Activated T-cell treated with anti-CD3 and anti-CD28 coated beads, Interleukin-2, amount 50 U/mL, for 24 hours (primary cell): ENCODE data around the gene WDR70.
"Not testable (repeated sequence)": the region's sequence is repeated elsewhere in the genome, so short reads cannot be mapped to it uniquely, and the experiment has no call there.

Experiments
- DNase-seq: peaks from one replicate; pipeline ENCODE4 v3.0.0-alpha.2; 2020
- H3K27ac Mint-ChIP-seq: 2 replicates; pipeline ENCODE4 v1.8.0; 2020; ENCODE audit warnings: mild to moderate bottlenecking, mixed read lengths
- H3K27me3 Mint-ChIP-seq: 2 replicates; pipeline ENCODE4 v1.8.0; 2020; ENCODE audit warnings: mixed read lengths
- H3K36me3 Mint-ChIP-seq: 2 replicates; pipeline ENCODE4 v1.8.0; 2020; ENCODE audit warnings: low read depth, mixed read lengths
- H3K4me1 Mint-ChIP-seq: 2 replicates; pipeline ENCODE4 v1.8.0; 2020; ENCODE audit warnings: low read depth, mixed read lengths
- H3K4me3 Mint-ChIP-seq: 2 replicates; pipeline ENCODE4 v1.8.0; 2020; ENCODE audit warnings: mild to moderate bottlenecking, moderate library complexity, mixed read lengths
- H3K9me3 Mint-ChIP-seq: 2 replicates; pipeline ENCODE4 v1.8.0; 2020; ENCODE audit warnings: mixed read lengths

The WDR70 gene

DNA sequence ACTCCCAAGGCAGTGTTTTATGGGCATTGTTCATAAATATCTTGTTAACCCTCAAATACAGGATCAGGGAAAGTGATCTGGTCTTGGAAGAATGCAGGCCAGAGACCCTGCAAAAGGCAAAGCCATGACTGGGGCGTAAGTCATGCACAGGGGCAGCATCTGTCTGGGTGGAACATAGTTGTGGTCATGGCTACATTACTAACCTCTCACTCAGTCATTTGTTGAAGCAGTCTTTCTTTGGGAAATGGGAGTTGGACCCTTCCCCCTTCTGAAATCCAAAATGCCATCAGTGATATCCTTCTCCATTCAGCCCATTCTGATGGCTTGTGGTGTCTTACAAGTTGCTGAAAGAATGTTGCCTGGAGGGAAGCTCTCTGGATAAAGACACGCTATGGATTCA, 392.6 kb downstream of the WDR70 start:
- H3K4me3 Mint-ChIP-seq: no peak overlapping the region
- H3K4me1 Mint-ChIP-seq: no peaks in the 10 kb centered on the region
- H3K9me3 Mint-ChIP-seq: peaks cover 15% of the 10 kb centered on the region
- DNase-seq: no peak
- H3K36me3 Mint-ChIP-seq: peaks cover 4% of the 10 kb centered on the region
- peaks cover 18% of the 10 kb centered on the region for H3K27me3 Mint-ChIP-seq
- H3K27ac Mint-ChIP-seq: no peak overlapping the region

GRCh38 chr5:37772255-37772654, 393.1 kb downstream of the WDR70 start:
- H3K27me3 Mint-ChIP-seq: peaks cover 18% of the 10 kb centered on the region
- H3K4me3 Mint-ChIP-seq: no peak overlapping the region
- no peaks in the 10 kb centered on the region for H3K4me1 Mint-ChIP-seq

DNA sequence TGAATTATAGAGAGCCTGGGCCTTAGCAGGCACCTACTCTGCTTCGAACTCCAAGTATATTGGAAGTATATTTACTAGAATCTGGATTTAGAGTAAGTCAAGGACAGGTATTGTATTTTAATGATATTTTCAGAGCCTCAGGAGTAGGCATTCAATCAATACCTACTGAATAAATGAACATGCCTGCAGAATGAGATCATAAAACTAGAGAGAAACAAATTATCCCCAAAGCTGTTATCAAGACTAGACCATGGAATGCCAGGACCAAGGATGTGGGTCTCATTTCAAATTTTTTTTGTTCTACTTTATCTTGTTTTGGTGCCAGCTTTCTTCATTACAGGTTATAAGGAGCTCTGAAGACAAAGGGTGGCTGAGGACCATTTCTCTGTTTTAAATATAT, 394.7 kb downstream of the WDR70 start:
- Mint-ChIP-seq H3K27ac (no peak overlapping the region), H3K36me3 (peaks cover 4% of the 10 kb centered on the region), H3K4me3 (no peak overlapping the region), H3K9me3 (peaks cover 15% of the 10 kb centered on the region), H3K27me3 (peaks cover 18% of the 10 kb centered on the region), H3K4me1 (no peaks in the 10 kb centered on the region)
- no peak for DNase-seq

More at GRCh38 chr5:37772255-37772654, 393.1 kb downstream of the WDR70 start:
- Mint-ChIP-seq H3K27ac (no peak overlapping the region), H3K36me3 (peaks cover 4% of the 10 kb centered on the region), H3K9me3 (peaks cover 15% of the 10 kb centered on the region)
- DNase-seq: no peak

GRCh38 chr5:37774912-37775483, 395.9 kb downstream of the WDR70 start:
- H3K4me3 Mint-ChIP-seq: no peak overlapping the region
- H3K27me3 Mint-ChIP-seq: peaks cover 11% of the 10 kb centered on the region
- peaks cover 4% of the 10 kb centered on the region for H3K36me3 Mint-ChIP-seq
- H3K4me1 Mint-ChIP-seq: no peaks in the 10 kb centered on the region
- peaks cover 15% of the 10 kb centered on the region for H3K9me3 Mint-ChIP-seq
- DNase-seq: no peak
- no peak overlapping the region for H3K27ac Mint-ChIP-seq

DNA sequence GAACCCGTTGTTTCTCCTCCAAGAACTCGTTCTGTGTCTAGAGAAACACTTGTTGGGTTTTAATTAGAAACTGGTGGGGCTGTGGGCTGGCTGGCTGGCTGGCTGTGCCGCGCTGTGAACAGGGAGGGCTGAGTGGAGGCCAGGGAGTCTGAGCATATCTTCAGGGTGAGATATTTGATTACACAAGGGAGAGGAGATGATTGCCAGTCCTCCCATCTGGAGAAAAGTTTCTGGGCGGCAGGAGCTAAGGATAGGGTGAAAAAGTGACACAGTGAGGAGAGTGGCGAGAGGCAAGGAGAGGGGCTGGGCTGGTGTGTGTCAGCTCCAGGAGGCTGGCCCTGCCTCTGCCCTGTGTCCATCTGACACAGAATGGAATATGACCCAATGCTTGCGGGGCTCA, 397.7 kb downstream of the WDR70 start:
- Mint-ChIP-seq H3K4me3 (no peak overlapping the region), H3K36me3 (peaks cover 4% of the 10 kb centered on the region), H3K4me1 (no peaks in the 10 kb centered on the region), H3K27me3 (peaks cover 2% of the 10 kb centered on the region), H3K27ac (no peak overlapping the region), H3K9me3 (peaks cover 15% of the 10 kb centered on the region)
- no peak for DNase-seq

- Mint-ChIP-seq H3K4me3 (no peak overlapping the region), H3K9me3 (peaks cover 15% of the 10 kb centered on the region), H3K27ac (no peak overlapping the region), H3K4me1 (no peaks in the 10 kb centered on the region), H3K27me3 (no peaks in the 10 kb centered on the region), H3K36me3 (peaks cover 4% of the 10 kb centered on the region)
- no peak for DNase-seq
These were observed 398.5 kb downstream of the WDR70 start for GRCh38 chr5:37777432-37778130.

DNA sequence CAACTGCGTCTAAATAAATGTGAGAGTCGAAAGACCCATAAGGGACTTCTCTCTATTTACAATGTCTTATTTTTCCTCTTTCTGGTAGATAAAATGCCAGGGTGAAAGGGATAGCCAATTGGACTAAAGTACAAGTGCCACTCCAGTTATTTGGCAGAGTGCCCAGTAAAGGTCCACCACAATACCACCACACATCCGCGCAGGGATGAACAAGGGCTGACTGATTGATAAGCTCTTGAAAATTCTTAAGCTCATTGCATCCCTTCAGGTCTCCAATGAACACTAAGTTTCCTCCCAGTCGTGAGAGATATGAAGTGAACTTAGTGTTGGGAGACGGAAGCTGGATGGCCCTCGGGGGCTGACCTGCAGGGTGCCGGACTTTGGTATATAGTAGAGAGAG, 402.3 kb downstream of the WDR70 start:
- not testable (repeated sequence) for DNase-seq, H3K4me3 Mint-ChIP-seq, H3K9me3 Mint-ChIP-seq, H3K4me1 Mint-ChIP-seq, H3K27me3 Mint-ChIP-seq, H3K36me3 Mint-ChIP-seq, H3K27ac Mint-ChIP-seq

GRCh38 chr5:37786416-37786815, 407.3 kb downstream of the WDR70 start:
- Mint-ChIP-seq H3K27ac (no peak overlapping the region), H3K36me3 (no peaks in the 10 kb centered on the region)

GRCh38 chr5:37786862-37787519, 407.9 kb downstream of the WDR70 start:
- no peaks in the 10 kb centered on the region for H3K9me3 Mint-ChIP-seq
- no peak overlapping the region for H3K27ac Mint-ChIP-seq
- no peak overlapping the region for H3K4me3 Mint-ChIP-seq
- no peak for DNase-seq
- H3K4me1 Mint-ChIP-seq: no peaks in the 10 kb centered on the region
- H3K27me3 Mint-ChIP-seq: peaks cover 10% of the 10 kb centered on the region
- H3K36me3 Mint-ChIP-seq: no peaks in the 10 kb centered on the region

More at GRCh38 chr5:37786416-37786815, 407.3 kb downstream of the WDR70 start:
- no peak overlapping the region for H3K4me3 Mint-ChIP-seq
- no peaks in the 10 kb centered on the region for H3K9me3 Mint-ChIP-seq
- peaks cover 8% of the 10 kb centered on the region for H3K27me3 Mint-ChIP-seq
- DNase-seq: no peak
- no peaks in the 10 kb centered on the region for H3K4me1 Mint-ChIP-seq

GRCh38 chr5:37787742-37788141, 408.6 kb downstream of the WDR70 start:
- Mint-ChIP-seq H3K4me1 (no peaks in the 10 kb centered on the region), H3K27me3 (peaks cover 10% of the 10 kb centered on the region), H3K36me3 (no peaks in the 10 kb centered on the region), H3K27ac (no peak overlapping the region), H3K4me3 (no peak overlapping the region), H3K9me3 (no peaks in the 10 kb centered on the region)
- no peak for DNase-seq

GRCh38 chr5:37789991-37790390, 410.9 kb downstream of the WDR70 start:
- no peak for DNase-seq
- Mint-ChIP-seq H3K36me3 (no peaks in the 10 kb centered on the region), H3K27me3 (peaks cover 16% of the 10 kb centered on the region), H3K27ac (no peak overlapping the region), H3K9me3 (peaks cover 3% of the 10 kb centered on the region), H3K4me1 (no peaks in the 10 kb centered on the region), H3K4me3 (no peak overlapping the region)

DNA sequence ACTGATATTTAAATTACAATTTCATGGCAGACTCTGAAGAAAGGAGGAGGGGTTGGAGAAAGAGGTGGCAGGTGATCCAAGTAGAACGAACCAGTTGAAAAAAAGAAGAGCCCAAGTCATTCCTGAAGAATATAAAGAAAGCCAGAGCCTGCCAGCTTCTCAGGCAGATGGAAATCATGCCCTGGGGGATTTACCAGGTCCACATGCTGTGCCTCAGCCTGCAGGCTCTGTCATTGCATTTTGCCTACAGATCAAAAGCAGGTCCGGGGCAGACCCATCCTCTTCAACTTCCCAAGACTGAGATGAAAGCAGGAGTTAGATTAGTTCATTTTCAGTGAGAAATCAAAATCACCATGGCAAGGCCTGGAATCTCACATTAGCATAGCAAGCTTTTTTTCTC, 412.2 kb downstream of the WDR70 start:
- Mint-ChIP-seq H3K4me1 (no peaks in the 10 kb centered on the region), H3K4me3 (no peak overlapping the region), H3K27me3 (peaks cover 15% of the 10 kb centered on the region), H3K36me3 (no peaks in the 10 kb centered on the region), H3K9me3 (peaks cover 7% of the 10 kb centered on the region), H3K27ac (no peak overlapping the region)
- no peak for DNase-seq

DNA sequence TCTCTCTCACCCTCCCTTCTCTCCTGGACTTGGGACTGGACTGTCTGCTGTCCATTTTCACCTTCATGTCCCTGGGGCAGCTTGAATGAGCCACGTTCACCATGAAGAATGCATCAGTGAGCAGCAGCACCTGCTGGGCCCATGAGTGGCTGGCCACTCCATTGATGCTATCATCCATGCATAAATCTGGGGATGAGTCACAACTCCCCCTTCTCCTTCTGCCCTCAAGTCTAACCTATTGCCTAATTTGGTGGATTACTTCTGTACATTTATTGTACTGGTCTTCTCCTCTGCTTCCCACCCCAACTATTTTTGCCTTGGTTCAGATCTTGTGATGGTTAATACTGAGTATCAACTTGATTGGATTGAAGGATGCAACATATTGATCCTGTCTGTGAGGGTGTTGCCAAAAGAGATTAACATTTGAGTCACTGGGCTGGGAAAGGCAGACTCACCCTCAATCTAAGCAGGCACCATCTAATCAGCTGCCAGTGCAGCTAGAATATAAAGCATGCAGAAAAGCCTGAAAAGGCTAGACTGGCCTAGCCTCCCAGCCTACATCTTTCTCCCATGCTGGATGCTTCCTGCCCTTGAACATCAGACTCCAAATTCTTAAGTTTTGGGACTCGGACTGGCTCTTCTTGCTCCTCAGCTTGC, 414.0 kb downstream of the WDR70 start:
- Mint-ChIP-seq H3K9me3 (peaks cover 10% of the 10 kb centered on the region), H3K4me3 (no peak overlapping the region), H3K4me1 (no peaks in the 10 kb centered on the region), H3K27me3 (peaks cover 19% of the 10 kb centered on the region), H3K36me3 (no peaks in the 10 kb centered on the region), H3K27ac (no peak overlapping the region)
- no peak for DNase-seq

DNA sequence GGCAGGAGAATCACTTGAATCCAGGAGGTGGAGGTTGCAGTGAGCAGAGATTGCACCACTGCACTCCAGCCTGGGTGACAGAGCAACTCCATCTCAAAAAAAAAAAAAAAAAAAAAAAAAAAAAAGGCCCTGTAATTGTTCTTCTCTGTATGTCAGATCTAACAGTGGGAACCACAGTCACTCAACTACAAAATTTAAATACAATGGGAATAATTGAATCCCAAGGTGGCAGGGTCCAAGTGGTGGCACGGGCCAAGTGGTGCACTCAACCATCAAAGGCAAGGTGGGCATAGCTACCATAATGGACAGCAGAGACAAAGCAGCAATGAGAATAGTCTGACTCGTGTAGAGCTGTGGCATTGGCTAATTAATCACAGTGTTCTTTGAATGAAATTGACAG, 416.2 kb downstream of the WDR70 start:
- DNase-seq, H3K36me3 Mint-ChIP-seq, H3K4me3 Mint-ChIP-seq, H3K4me1 Mint-ChIP-seq, H3K27ac Mint-ChIP-seq: not testable (repeated sequence)
- H3K27me3 Mint-ChIP-seq: peaks cover 13% of the 10 kb centered on the region
- peaks cover 10% of the 10 kb centered on the region for H3K9me3 Mint-ChIP-seq

GRCh38 chr5:37796435-37796834, 417.3 kb downstream of the WDR70 start:
- H3K4me3 Mint-ChIP-seq, DNase-seq, H3K27ac Mint-ChIP-seq, H3K4me1 Mint-ChIP-seq, H3K36me3 Mint-ChIP-seq: not testable (repeated sequence)
- peaks cover 10% of the 10 kb centered on the region for H3K9me3 Mint-ChIP-seq
- H3K27me3 Mint-ChIP-seq: peaks cover 13% of the 10 kb centered on the region
